Neural progenitor cell (in vitro differentiated cells): Measurements from ENCODE around the gene DLX4. TPM values are rescaled to one million over a fixed set of nuclear protein-coding genes. Genes with fewer than 3 reads are reported as not detected.

Source experiments
- DNase-seq: peaks from one replicate; pipeline ENCODE4 v3.0.0-alpha.2; 2016; ENCODE audit warnings: low spot score
- H2AFZ ChIP-seq: fragments of 200-600 bp; sonication (generic); replicated peaks from 2 replicates; pipeline ENCODE4 v1.6.1; 2016; ENCODE audit warnings: antibody characterized with exemption
- H3F3A ChIP-seq: fragments of 200-600 bp; sonication (generic); 2 replicates; pipeline ENCODE4 v1.6.1; 2016; ENCODE audit warnings: antibody characterized with exemption, low read depth
- H3K27ac ChIP-seq: fragments of 200-600 bp; sonication (generic); 2 replicates; pipeline ENCODE4 v1.5.1; 2016; ENCODE audit warnings: mild to moderate bottlenecking
- H3K27me3 ChIP-seq: fragments of 200-600 bp; sonication (generic); 2 replicates; pipeline ENCODE4 v1.6.1; 2016; ENCODE audit warnings: mild to moderate bottlenecking, moderate library complexity
- H3K36me3 ChIP-seq: fragments of 200-600 bp; sonication (generic); 2 replicates; pipeline ENCODE4 v1.5.1; 2016
- H3K4me1 ChIP-seq: fragments of 200-600 bp; sonication (generic); 2 replicates; pipeline ENCODE4 v1.6.1; 2016; ENCODE audit warnings: mixed run types
- H3K4me2 ChIP-seq: fragments of 200-600 bp; sonication (generic); 2 replicates; pipeline ENCODE4 v1.6.1; 2016
- H3K4me3 ChIP-seq: fragments of 200-600 bp; sonication (generic); 2 replicates; pipeline ENCODE4 v1.5.1; 2016
- H3K79me2 ChIP-seq: fragments of 200-600 bp; sonication (generic); 2 replicates; pipeline ENCODE4 v1.6.1; 2016; ENCODE audit warnings: low read depth
- H3K9ac ChIP-seq: fragments of 200-600 bp; sonication (generic); 2 replicates; pipeline ENCODE4 v1.6.1; 2016
- H3K9me3 ChIP-seq: fragments of 200-600 bp; sonication (generic); 2 replicates; pipeline ENCODE4 v1.5.1; 2016; ENCODE audit warnings: low read depth
- H4K20me1 ChIP-seq: fragments of 200-600 bp; sonication (generic); 2 replicates; pipeline ENCODE4 v1.6.1; 2016; ENCODE audit warnings: low read depth
- H3K27ac Mint-ChIP-seq: 3 replicates; pipeline ENCODE4 v1.8.0; 2021; ENCODE audit warnings: mixed read lengths
- H3K27me3 Mint-ChIP-seq: 2 replicates; pipeline ENCODE4 v1.8.0; 2022; ENCODE audit warnings: low read depth, mild to moderate bottlenecking, inconsistent platforms, moderate library complexity, mixed read lengths; ENCODE audit not compliant: insufficient read depth
- H3K36me3 Mint-ChIP-seq: 3 replicates; pipeline ENCODE4 v1.8.0; 2021; ENCODE audit warnings: mixed read lengths
- H3K4me1 Mint-ChIP-seq: 3 replicates; pipeline ENCODE4 v1.8.0; 2021; ENCODE audit warnings: mixed read lengths
- H3K4me3 Mint-ChIP-seq: 3 replicates; pipeline ENCODE4 v1.8.0; 2021; ENCODE audit warnings: mild to moderate bottlenecking, moderate library complexity, mixed read lengths
- H3K9me3 Mint-ChIP-seq: 3 replicates; pipeline ENCODE4 v1.8.0; 2020; ENCODE audit warnings: mixed read lengths
- CTCF ChIP-seq: fragments of 200-600 bp; sonication (generic); IDR thresholded peaks from 2 replicates; pipeline ENCODE4 v1.5.1; 2017; ENCODE audit warnings: antibody characterized with exemption, mild to moderate bottlenecking
- EZH2 ChIP-seq: fragments of 200-600 bp; sonication (generic); IDR thresholded peaks from 2 replicates; pipeline ENCODE4 v1.6.1; 2017; ENCODE audit warnings: antibody characterized with exemption, mild to moderate bottlenecking, moderate library complexity
- EZH2phosphoT487 ChIP-seq: fragments of 200-600 bp; sonication (generic); IDR thresholded peaks from 2 replicates; pipeline ENCODE4 v1.6.1; 2017; ENCODE audit warnings: antibody characterized with exemption
- total RNA-seq: library from RNA; depleted of rRNA; stranded (reverse); fragments of >200 nt; gene quantifications from 2 replicates; pipeline ENCODE4 v1.2.3, GENCODE V29; 2015; ENCODE audit warnings: low replicate concordance

DLX4 gene
- total RNA-seq, 1 donor from 2014 or later, result not detected

DNA sequence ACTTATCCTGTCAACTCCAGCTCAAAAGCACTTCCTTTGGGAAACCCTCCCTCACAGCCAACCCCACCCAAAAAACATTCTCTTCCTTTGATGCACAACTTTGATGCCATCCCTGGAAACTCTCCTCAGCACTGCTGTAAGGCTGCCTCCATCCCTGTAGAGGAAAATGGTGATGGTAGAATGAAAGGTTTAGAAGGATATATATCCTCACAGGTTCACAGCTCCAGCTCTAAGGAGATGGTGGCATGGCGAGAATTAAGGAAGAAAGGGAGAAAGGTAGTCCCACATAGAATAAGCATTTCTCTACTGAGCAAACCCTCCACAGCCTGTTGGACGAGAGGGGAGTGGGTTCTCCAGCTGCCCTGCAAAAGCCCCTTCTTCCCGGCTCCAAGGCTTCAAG lies 2.2 kb upstream of the DLX4 start:
- Mint-ChIP-seq H3K27me3 (peaks cover 98% of the 10 kb centered on the region), H3K4me3 (no peak overlapping the region), H3K27ac (no peak overlapping the region), H3K36me3 (no peaks in the 10 kb centered on the region), H3K4me1 (peaks cover 38% of the 10 kb centered on the region), H3K9me3 (peaks cover 11% of the 10 kb centered on the region)
- no peaks in the 10 kb centered on the region for H3K79me2 ChIP-seq
- no peak overlapping the region for H2AFZ ChIP-seq
- H3K4me1 ChIP-seq, result peaks cover 49% of the 10 kb centered on the region
- H3K27me3 ChIP-seq, result peaks cover 100% of the 10 kb centered on the region
- no peak overlapping the region for H3K4me3 ChIP-seq
- H3K9ac ChIP-seq, result no peak overlapping the region
- H3K36me3 ChIP-seq, result no peaks in the 10 kb centered on the region
- H3K9me3 ChIP-seq, result no peaks in the 10 kb centered on the region
- H4K20me1 ChIP-seq, result peaks cover 61% of the 10 kb centered on the region
- H3K27ac ChIP-seq, result no peak overlapping the region
- no peak for DNase-seq
- TF ChIP-seq CTCF (no peak), EZH2phosphoT487 (no peak), EZH2 (no peak)
- peaks cover 50% of the 10 kb centered on the region for H3F3A ChIP-seq
- H3K4me2 ChIP-seq, result no peak overlapping the region

DNA sequence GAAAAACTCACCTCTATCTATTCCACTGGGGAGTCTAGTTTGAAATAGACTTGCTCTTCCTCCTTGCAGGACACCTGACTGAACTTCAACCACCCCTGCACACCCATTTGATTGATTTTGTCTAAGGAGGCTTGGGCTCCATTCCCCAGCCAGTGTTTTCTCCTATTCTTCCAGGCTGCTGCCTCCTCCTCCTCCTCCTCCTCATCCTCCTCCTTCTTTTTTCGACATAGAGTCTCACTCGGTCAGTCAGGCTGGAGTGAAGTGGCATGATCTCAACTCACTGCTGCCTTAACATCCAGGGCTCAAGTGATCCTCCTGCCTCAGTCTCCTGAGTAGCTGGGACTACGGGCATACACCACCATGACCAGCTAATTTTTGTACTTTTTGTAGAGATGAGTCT lies 1.8 kb upstream of the DLX4 start:
- no peak for DNase-seq
- no peaks in the 10 kb centered on the region for H3K36me3 ChIP-seq
- no peak overlapping the region for H3K27ac ChIP-seq
- Mint-ChIP-seq H3K27ac (no peak overlapping the region), H3K4me3 (no peak overlapping the region), H3K36me3 (no peaks in the 10 kb centered on the region), H3K4me1 (peaks cover 38% of the 10 kb centered on the region), H3K27me3 (peaks cover 95% of the 10 kb centered on the region), H3K9me3 (peaks cover 11% of the 10 kb centered on the region)
- no peaks in the 10 kb centered on the region for H3K9me3 ChIP-seq
- H3K4me2 ChIP-seq, result no peak overlapping the region
- peaks cover 54% of the 10 kb centered on the region for H3K4me1 ChIP-seq
- peaks cover 100% of the 10 kb centered on the region for H3K27me3 ChIP-seq
- no peak overlapping the region for H3K9ac ChIP-seq
- H2AFZ ChIP-seq, result no peak overlapping the region
- peaks cover 50% of the 10 kb centered on the region for H3F3A ChIP-seq
- H4K20me1 ChIP-seq, result peaks cover 64% of the 10 kb centered on the region
- H3K79me2 ChIP-seq, result no peaks in the 10 kb centered on the region
- TF ChIP-seq EZH2phosphoT487 (no peak), CTCF (no peak), EZH2 (no peak)
- no peak overlapping the region for H3K4me3 ChIP-seq

- H3K9ac ChIP-seq, result no peak overlapping the region
- no peak for DNase-seq
Observed at GRCh38 chr17:49967621-49968404, 1.2 kb upstream of the DLX4 start.

More at GRCh38 chr17:49967621-49968404, 1.2 kb upstream of the DLX4 start:
- H3K79me2 ChIP-seq, result no peaks in the 10 kb centered on the region
- Mint-ChIP-seq H3K27ac (no peak overlapping the region), H3K27me3 (peaks cover 95% of the 10 kb centered on the region), H3K9me3 (peaks cover 11% of the 10 kb centered on the region), H3K36me3 (no peaks in the 10 kb centered on the region), H3K4me3 (peak overlapping the region; percentile 79), H3K4me1 (peaks cover 42% of the 10 kb centered on the region)
- H3K4me2 ChIP-seq, result peak overlapping the region; percentile 94
- TF ChIP-seq EZH2phosphoT487 (peak; percentile 61), EZH2 (peak; percentile 46), CTCF (no peak)
- H3F3A ChIP-seq, result peaks cover 50% of the 10 kb centered on the region
- H2AFZ ChIP-seq, result no peak overlapping the region
- peaks cover 100% of the 10 kb centered on the region for H3K27me3 ChIP-seq
- no peaks in the 10 kb centered on the region for H3K9me3 ChIP-seq
- peak overlapping the region; percentile 57 for H3K4me3 ChIP-seq
- peaks cover 55% of the 10 kb centered on the region for H3K4me1 ChIP-seq
- H3K36me3 ChIP-seq, result no peaks in the 10 kb centered on the region
- H3K27ac ChIP-seq, result no peak overlapping the region
- peaks cover 70% of the 10 kb centered on the region for H4K20me1 ChIP-seq
